ENCODE measurements around the gene SV2B.

GRCh38 chr15:91051248-91051647 is 48.8 kb upstream of the SV2B start:
- no peak for TF ChIP-seq POLR2AphosphoS5 (IDR thresholded peaks at IDR 0.05)
- TF ChIP-seq CTCF (IDR thresholded peaks at IDR 0.05): no peak
- no peak for TF ChIP-seq POLR2A (IDR thresholded peaks at IDR 0.05)
- no peak for TF ChIP-seq EP300 (IDR thresholded peaks at IDR 0.05)

Data from upper lobe of left lung (tissue), 4 donors.